HAP-1 (cell line): ENCODE measurements around the gene KIAA0232.
"Not testable (repeated sequence)": the region's sequence is repeated elsewhere in the genome, so short reads cannot be mapped to it uniquely, and the experiment has no call there.

Experiments used
- DNase-seq, 2 experiments: peaks; one replicate each; pipeline ENCODE4 v3.0.0-alpha.2; 2016 to 2020; ENCODE audit warnings: low spot score in 2 of 2
- H3K27me3 ChIP-seq: fragments of 250-450 bp; sonication (Bioruptor Pico); 2 replicates; pipeline ENCODE4 v1.5.1; 2020; ENCODE audit warnings: low read depth, mild to moderate bottlenecking, moderate library complexity
- H3K36me3 ChIP-seq: fragments of 250-450 bp; sonication (Bioruptor Pico); replicated peaks from 2 replicates; pipeline ENCODE4 v1.5.1; 2020; ENCODE audit warnings: mild to moderate bottlenecking
- H3K4me1 ChIP-seq: fragments of 250-450 bp; sonication (Bioruptor Pico); 2 replicates; pipeline ENCODE4 v1.5.1; 2020; ENCODE audit warnings: mild to moderate bottlenecking
- H3K4me3 ChIP-seq: fragments of 250-450 bp; sonication (Bioruptor Pico); 2 replicates; pipeline ENCODE4 v1.5.1; 2020; ENCODE audit warnings: mild to moderate bottlenecking, moderate library complexity
- H3K9me3 ChIP-seq: fragments of 250-450 bp; sonication (Bioruptor Pico); 2 replicates; pipeline ENCODE4 v1.5.1; 2020; ENCODE audit warnings: mild to moderate bottlenecking, moderate library complexity
- in situ Hi-C: fragments of 300-500 bp; cut with MboI; formaldehyde crosslinking; loops from 3 replicates; pipeline ENCODE4 v1.14.3; 2020; ENCODE audit warnings: low sequenced_read_pairs, inconsistent platforms, mixed read lengths

The KIAA0232 gene

DNA sequence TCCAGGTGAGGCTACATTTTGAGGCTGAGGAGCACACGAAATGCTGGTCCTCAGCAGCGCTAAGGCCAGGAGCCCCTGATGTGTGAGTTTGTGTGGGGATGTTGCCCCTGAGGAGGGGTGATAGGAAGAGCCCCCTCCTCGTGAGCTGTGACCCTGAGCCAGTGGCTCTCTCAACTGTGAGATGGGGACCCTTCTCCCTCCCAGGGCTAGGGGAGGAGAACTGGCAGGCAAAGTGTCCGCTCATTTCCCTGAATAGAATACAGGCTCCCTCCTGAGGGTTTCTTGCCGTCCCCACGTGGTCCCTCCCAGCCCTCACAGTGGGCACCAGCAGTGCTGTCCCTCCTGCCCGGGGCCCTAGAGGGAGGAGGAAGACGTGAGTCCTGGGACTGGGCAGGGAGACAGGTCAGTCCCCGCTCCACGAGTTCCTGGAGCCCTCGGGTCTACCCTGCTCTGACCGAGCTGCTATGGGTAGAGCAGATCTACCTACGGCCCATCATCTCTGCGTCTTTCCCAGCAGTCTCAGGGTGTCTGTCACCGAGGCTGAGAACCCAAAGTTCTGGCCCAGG, 106.1 kb downstream of the KIAA0232 start:
- peaks cover 4% of the 10 kb centered on the region for H3K9me3 ChIP-seq
- no peak overlapping the region for H3K4me3 ChIP-seq
- no peak for DNase-seq
- in situ Hi-C loops: no loop called here
- peaks cover 8% of the 10 kb centered on the region for H3K4me1 ChIP-seq
- peaks cover 2% of the 10 kb centered on the region; the same call in 1 of the 2 replicates for H3K36me3 ChIP-seq
- H3K27me3 ChIP-seq: no peaks in the 10 kb centered on the region

DNA sequence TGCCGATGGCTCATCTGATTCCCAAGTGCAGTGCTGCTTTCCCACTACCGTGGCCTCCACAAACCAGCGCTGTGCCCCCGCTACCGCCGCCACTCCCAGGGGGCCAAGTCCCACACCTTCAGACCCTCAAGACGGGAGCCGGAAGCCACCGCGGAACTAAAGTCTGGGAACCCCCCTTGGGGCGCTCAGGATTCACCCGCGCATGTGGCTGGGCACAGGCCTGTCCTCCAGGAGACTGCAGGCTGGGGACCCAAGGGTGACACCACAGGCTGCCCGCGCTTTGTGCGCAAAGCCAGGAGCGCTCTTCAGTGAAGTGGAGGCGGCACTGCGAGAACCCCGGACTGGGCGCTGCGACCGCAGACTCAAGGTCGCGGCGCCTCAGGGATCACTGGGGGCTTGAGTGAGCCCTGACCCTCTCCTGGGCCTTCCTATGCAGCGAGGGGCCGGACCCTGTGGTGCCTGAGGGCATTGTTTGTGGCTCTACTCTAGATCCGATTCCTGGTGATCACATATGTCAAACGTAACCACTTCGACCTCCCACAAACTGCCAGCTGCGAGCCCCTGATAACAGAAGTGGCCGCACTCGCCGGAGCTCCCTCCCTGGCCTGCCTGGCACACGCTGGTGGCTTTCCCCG, 106.7 kb downstream of the KIAA0232 start:
- no peak for DNase-seq
- Histone ChIP-seq H3K36me3 (no peaks in the 10 kb centered on the region), H3K9me3 (peaks cover 4% of the 10 kb centered on the region), H3K27me3 (no peaks in the 10 kb centered on the region), H3K4me1 (peaks cover 8% of the 10 kb centered on the region), H3K4me3 (no peak overlapping the region)
- in situ Hi-C loops: no loop called here

DNA sequence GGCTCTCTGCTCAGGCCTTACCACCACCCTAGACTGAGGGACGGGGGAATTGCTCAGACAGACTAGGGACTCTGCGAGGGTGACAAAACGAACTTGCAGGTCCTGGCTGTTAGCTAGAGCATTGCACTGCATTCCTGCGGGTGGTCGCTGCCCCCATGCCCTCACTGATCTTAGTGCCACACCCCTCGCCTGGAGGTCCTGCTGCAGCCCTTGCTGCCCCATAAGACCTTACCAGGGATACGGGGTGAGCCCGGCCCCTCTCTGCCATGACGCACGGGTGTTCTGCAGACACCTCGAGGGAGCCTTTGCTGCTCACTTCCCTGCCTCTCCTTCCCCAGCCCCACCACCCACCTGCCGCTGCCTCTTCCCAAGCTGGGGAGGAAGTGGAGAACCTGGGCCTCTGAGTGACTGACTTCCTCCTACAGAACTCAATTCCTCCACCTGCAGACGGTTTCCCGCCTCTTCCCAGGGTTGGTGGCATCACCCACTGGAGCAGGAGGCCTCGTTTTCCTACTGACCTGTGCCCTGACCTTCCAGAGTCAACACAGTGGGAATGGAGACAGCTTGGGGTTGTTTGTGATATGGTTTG, 107.3 kb downstream of the KIAA0232 start:
- Histone ChIP-seq H3K27me3 (no peaks in the 10 kb centered on the region), H3K4me3 (no peak overlapping the region), H3K36me3 (no peaks in the 10 kb centered on the region), H3K4me1 (peaks cover 8% of the 10 kb centered on the region), H3K9me3 (peaks cover 4% of the 10 kb centered on the region)
- no peak for DNase-seq
- in situ Hi-C loops: no loop called here

DNA sequence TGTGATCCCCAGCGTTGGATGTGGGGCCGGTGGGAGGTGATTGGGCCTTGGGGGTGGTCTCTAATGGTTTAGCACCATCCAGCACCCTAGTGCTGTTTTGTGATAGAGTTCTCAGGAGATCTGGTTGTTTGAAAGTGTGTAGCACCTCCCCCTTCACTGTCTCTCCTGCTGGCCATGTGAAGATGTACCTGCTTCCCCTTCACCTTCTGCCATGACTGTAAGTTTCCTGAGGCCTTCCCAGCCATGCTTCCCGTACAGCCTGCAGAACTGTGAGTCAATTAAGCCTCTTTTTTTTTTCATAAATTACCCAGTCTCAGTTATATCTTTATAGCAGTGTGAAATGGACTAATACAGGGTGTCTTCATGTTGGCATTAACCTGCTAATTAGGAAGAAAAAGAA, 107.8 kb downstream of the KIAA0232 start:
- in situ Hi-C loops: no loop called here
- H3K36me3 ChIP-seq: no peaks in the 10 kb centered on the region
- H3K27me3 ChIP-seq: no peaks in the 10 kb centered on the region
- peaks cover 8% of the 10 kb centered on the region for H3K4me1 ChIP-seq
- no peak for DNase-seq
- H3K4me3 ChIP-seq: no peak overlapping the region
- H3K9me3 ChIP-seq: peaks cover 4% of the 10 kb centered on the region

DNA sequence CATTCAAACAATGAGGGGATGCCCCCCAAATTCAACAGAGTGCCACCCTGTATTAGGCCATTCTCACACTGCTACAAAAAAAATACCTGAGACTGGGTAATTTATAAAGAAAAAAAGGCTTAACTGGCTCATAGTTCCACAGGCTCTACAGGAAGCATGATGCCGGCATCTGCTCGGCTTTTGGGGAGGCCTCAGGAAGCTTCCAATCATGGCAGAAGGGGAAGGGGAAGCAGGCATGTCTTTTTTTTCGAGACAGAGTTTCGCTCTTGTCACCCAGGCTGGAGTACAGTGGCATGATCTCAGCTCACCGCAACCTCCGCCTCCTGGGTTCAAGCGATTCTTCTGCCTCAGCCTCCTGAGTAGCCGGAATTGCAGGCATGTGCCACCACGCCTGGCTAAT, 108.4 kb downstream of the KIAA0232 start:
- H3K4me3 ChIP-seq, H3K4me1 ChIP-seq, in situ Hi-C loops, H3K9me3 ChIP-seq, H3K27me3 ChIP-seq, DNase-seq, H3K36me3 ChIP-seq: not testable (repeated sequence)

DNA sequence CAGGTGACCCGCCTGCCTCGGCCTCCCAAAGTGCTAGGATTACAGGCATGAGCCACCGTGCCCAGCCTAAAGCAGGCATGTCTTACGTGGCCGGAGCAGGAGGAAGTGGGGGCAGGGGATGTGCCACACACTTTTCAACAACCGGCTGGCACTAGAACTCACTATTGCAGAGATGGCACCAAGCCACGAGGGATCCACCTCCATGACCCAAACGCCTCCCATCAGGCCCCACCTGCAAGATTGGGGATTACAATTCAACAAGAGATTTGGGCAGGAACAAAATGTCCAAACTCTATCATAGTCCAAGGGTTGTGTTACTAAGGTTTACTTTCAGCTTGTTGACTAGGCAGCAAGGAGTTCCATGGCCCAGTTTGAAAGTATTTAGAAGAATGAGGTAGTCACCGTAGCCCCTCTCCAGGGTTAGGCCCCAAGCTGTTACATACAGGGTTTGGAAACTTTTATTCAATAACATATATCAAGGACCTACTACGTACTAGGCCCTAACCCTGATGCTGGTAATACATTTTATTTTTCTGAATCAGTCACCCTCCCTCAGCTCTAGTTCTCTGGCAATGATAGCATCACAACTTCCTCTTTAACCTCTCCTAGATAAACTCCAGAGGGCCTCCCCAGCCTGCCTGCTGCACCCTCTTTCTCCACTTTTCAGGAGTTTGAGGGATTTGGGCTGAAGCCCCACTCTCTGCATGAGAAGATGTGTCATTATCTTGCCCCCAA, 109.1 kb downstream of the KIAA0232 start:
- H3K4me3 ChIP-seq: no peak overlapping the region
- H3K27me3 ChIP-seq: no peaks in the 10 kb centered on the region
- no peak for DNase-seq
- no peaks in the 10 kb centered on the region for H3K36me3 ChIP-seq
- peaks cover 4% of the 10 kb centered on the region for H3K9me3 ChIP-seq
- in situ Hi-C loops: no loop called here
- peaks cover 13% of the 10 kb centered on the region for H3K4me1 ChIP-seq

DNA sequence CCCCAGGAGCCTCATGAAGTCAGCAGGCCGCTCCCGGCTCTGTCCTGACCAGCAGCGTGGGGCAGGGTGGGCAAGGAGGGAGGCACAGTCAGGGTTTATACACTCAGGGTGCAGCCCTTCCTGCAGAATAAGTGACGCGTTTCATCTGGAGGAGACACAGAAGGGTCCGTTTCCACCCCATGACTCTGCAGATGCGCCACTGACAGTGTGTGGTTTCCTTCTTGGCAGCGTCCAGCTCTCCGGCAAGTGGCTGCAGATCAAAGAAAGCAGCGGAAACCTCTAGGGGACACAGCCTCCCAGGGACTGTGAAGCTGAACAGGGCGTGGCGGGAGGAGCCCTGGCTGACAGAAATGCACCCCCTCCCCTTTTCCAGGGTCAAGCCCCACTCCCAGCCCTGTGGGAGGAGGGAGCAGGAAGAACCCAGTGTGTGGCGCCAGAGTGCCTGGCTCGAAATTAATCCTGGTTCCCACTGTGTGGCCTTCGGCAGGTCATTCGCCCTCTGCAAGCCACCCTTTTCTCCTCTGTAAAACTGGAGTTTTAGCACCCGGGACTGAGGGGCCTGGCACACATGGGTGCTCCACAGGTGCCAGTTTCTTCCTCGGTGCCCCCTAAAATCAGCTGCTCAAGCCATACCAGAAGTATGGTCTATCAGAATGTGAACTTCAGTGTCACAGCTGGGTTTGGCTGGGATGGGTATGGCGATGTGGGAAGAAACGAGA, 109.8 kb downstream of the KIAA0232 start:
- Histone ChIP-seq H3K4me1 (peaks cover 13% of the 10 kb centered on the region), H3K36me3 (no peaks in the 10 kb centered on the region), H3K9me3 (peaks cover 4% of the 10 kb centered on the region), H3K27me3 (no peaks in the 10 kb centered on the region), H3K4me3 (no peak overlapping the region)
- in situ Hi-C loops: no loop called here
- DNase-seq: peak; percentile 43 to 78

DNA sequence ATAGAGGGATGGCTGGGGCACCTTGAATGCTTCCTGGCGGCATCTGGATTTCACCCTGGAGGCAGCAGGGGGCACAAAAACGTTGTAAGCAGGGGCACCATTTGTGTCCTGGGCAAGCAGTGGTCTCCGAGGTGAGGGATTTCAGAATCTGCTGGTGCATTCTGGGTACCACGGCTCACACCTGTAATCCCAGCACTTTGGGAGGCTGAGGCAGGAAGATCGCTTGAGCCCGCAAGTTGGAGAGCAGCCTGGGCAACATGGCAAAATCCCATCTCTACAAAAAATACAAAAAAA, 110.3 kb downstream of the KIAA0232 start:
- DNase-seq: no peak
- in situ Hi-C loops: no loop called here
- H3K4me3 ChIP-seq: no peak overlapping the region
- peaks cover 13% of the 10 kb centered on the region for H3K4me1 ChIP-seq
- H3K36me3 ChIP-seq: no peaks in the 10 kb centered on the region
- H3K27me3 ChIP-seq: no peaks in the 10 kb centered on the region
- H3K9me3 ChIP-seq: peaks cover 4% of the 10 kb centered on the region

DNA sequence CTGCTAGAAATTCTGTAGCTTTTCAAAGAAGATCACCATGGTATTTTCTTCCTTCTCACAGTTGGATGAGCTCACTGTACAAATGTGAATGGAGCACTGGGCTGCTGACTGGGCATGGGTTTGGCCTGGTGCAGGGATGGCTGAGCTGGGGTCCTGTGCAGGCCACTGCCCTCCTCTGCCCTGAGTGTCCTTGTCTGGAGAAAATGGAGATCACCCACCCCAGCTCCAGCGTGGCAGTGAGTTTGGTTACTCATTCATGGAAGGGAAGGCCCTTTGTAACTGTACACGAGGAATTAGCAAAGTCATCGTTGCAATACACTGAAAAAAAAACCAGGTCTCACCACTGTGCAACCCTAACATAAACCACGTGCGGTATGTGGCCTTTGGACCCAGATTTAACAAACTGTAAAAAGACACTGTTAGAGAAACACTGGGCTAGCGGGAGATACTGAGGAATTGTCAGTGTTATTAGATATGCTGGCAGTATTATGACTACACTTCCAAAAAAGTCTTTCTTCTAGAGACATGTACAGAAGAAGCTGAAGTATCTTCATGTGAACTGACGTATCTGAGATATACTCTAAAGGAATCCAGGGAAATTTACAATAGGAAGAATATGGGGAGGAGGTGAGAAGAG, 111.0 kb downstream of the KIAA0232 start:
- Histone ChIP-seq H3K27me3 (no peaks in the 10 kb centered on the region), H3K9me3 (peaks cover 4% of the 10 kb centered on the region), H3K4me1 (peaks cover 13% of the 10 kb centered on the region), H3K36me3 (no peaks in the 10 kb centered on the region), H3K4me3 (no peak overlapping the region)
- in situ Hi-C loops: no loop called here
- no peak for DNase-seq

DNA sequence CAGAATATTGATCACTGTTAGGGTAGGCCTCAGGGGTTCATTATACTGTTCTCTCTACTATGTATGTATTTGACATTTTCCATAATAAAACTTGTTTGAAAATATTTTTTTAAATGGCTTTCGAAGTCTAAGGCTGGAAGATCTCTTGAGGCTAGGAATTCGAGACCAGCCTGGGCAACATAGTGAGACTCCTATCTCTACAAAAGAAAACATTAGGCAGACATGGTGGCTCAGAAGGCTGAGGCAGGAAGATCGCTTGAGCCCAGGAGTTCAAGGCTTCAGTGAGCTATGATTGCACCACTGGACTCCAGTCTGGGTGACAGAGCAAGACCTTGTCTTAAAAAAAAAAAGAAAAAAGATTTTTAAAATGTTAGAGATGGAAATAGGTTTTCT, 111.6 kb downstream of the KIAA0232 start:
- Histone ChIP-seq H3K27me3 (no peaks in the 10 kb centered on the region), H3K9me3 (peaks cover 4% of the 10 kb centered on the region), H3K4me1 (peaks cover 13% of the 10 kb centered on the region), H3K4me3 (no peak overlapping the region), H3K36me3 (no peaks in the 10 kb centered on the region)
- no peak for DNase-seq
- in situ Hi-C loops: no loop called here

DNA sequence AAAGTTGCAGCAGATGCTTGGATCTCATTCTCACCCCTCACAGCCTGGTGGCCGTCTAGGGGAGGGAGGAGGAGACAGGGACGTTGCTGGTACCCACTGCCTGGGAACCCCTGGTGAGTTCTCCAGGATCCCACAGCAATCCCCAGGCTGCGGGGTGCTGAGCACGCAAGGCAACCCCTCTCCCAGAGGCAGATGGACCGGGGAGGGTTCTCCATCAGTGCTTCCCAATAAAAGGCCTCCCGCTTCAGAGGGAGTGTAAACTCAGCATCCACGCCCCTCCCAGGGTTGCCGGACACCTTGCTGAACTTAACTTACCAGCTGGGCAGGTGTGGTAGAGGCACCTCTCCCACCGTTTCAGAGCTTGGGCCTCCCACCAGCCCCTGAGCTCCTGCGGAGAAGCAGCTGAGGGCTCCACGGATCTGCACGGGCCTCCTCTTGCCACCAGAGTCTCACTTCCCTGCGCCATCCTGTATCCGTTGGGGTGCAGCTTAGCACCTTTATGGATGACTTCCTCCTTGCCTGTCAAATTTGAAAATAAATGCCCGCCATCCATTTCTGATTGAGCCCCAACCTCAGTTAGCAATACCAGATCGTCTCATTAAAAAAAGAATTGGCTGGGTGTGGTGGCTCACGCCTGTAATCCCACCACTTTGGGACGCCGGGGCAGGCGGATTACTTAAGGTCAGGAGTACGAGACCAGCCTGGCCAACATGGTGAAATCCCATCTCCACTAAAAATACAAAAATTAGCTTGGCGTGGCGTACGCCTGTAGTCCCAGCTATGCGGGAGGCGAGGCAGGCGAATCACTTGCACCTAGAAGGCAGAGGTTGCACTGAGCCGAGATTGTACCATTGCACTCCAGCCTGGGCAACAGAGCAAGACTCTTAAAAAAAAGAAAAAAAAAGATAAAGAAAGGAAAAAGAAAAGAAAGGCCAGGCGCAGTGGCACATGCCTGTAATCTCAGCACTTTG, 112.3 kb downstream of the KIAA0232 start:
- Histone ChIP-seq H3K4me3 (no peak overlapping the region), H3K9me3 (peaks cover 4% of the 10 kb centered on the region), H3K4me1 (peaks cover 13% of the 10 kb centered on the region), H3K36me3 (no peaks in the 10 kb centered on the region), H3K27me3 (no peaks in the 10 kb centered on the region)
- in situ Hi-C loops: no loop called here
- DNase-seq: no peak

DNA sequence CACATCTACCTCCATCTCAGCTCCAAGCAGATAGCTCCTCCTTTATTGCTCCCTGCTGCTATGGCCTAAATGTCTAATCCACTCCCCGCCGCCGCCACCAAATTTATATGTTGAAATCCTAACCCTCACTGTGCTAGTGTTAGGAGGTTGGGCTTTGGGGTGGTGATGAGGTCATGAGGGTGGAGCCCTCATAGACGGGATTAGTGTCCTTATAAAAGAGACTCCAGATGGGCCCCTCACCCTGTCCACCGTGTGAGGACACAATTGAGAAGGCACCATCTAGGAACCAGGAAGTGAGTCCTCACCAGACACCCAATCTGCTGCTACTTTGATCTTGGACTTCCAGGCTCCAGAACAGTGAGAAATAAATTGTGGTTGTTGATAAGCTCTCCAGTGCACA, 113.5 kb downstream of the KIAA0232 start:
- DNase-seq: peak; percentile 13 to 45
- no peaks in the 10 kb centered on the region for H3K9me3 ChIP-seq
- no peak overlapping the region for H3K4me3 ChIP-seq
- no peaks in the 10 kb centered on the region for H3K27me3 ChIP-seq
- peaks cover 13% of the 10 kb centered on the region for H3K4me1 ChIP-seq
- no peaks in the 10 kb centered on the region for H3K36me3 ChIP-seq
- in situ Hi-C loops: no loop called here

DNA sequence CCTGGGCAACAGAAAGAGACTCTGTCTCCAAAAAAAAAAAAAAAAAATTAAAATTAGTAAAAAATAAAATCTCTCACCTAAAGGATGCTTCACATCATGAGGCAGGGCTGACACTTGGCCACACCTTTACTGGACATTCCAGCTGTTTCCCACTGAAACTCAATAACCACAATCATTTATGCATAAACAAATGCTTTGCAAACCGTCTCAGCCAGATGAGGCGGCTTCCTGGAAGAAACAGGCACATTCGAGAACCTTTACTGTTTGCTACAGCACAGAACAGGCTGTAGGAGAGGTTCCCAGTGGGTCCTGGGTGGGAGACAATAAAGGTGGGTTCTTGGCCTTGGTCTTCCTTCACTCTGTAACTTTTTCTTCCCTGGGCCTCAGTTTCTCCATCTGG, 116.2 kb downstream of the KIAA0232 start:
- in situ Hi-C loops: no loop called here

More for the DNA sequence above, 116.2 kb downstream of the KIAA0232 start:
- no peaks in the 10 kb centered on the region for H3K36me3 ChIP-seq
- no peak for DNase-seq
- H3K4me1 ChIP-seq: peaks cover 5% of the 10 kb centered on the region
- H3K4me3 ChIP-seq: no peak overlapping the region
- H3K27me3 ChIP-seq: no peaks in the 10 kb centered on the region
- no peaks in the 10 kb centered on the region for H3K9me3 ChIP-seq
